Loucy (cell line): ENCODE results near the gene LSP1.

Source experiments
- H2AFZ ChIP-seq: fragments of 200-600 bp; sonication (generic); 2 replicates; pipeline ENCODE4 v1.6.0; 2016; ENCODE audit warnings: antibody characterized with exemption, mild to moderate bottlenecking, low read length, moderate library complexity
- H3F3A ChIP-seq: fragments of 200-600 bp; 2 replicates; pipeline ENCODE4 v1.6.0; 2016; ENCODE audit warnings: antibody characterized with exemption, low read depth, mild to moderate bottlenecking
- H3K27me3 ChIP-seq: fragments of 200-600 bp; sonication (generic); 2 replicates; pipeline ENCODE4 v1.6.1; 2014; ENCODE audit warnings: low read length, mild to moderate bottlenecking; ENCODE audit not compliant: insufficient read depth, poor library complexity, severe bottlenecking
- H3K36me3 ChIP-seq: fragments of 200-600 bp; sonication (generic); 2 replicates; pipeline ENCODE4 v1.6.1; 2016; ENCODE audit warnings: low read length; ENCODE audit not compliant: insufficient read depth
- H3K4me1 ChIP-seq: fragments of 200-600 bp; sonication (generic); 2 replicates; pipeline ENCODE4 v1.5.1; 2014; ENCODE audit warnings: low read length, mild to moderate bottlenecking; ENCODE audit not compliant: insufficient read depth, poor library complexity, severe bottlenecking
- H3K4me2 ChIP-seq: fragments of 200-600 bp; sonication (generic); 2 replicates; pipeline ENCODE4 v1.6.0; 2014; ENCODE audit warnings: antibody characterized with exemption, low read length, low read depth, mild to moderate bottlenecking; ENCODE audit not compliant: poor library complexity, severe bottlenecking
- H3K4me3 ChIP-seq: fragments of 200-600 bp; sonication (generic); 2 replicates; pipeline ENCODE4 v1.5.1; 2014; ENCODE audit warnings: low read length, mild to moderate bottlenecking, mixed read lengths; ENCODE audit not compliant: poor library complexity, severe bottlenecking
- H3K79me2 ChIP-seq: fragments of 200-600 bp; sonication (generic); 2 replicates; pipeline ENCODE4 v1.6.1; 2014; ENCODE audit warnings: low read length; ENCODE audit not compliant: insufficient read depth
- H3K9ac ChIP-seq: fragments of 200-600 bp; sonication (generic); 2 replicates; pipeline ENCODE4 v1.6.0; 2014; ENCODE audit warnings: mild to moderate bottlenecking, low read depth, low read length, moderate library complexity; ENCODE audit not compliant: poor library complexity, severe bottlenecking
- H3K9me2 ChIP-seq: fragments of 200-600 bp; sonication (generic); replicated peaks from 2 replicates; pipeline ENCODE4 v1.6.1; 2016; ENCODE audit warnings: low read depth, low read length, mixed read lengths
- H3K9me3 ChIP-seq: fragments of 200-600 bp; sonication (generic); 2 replicates; pipeline ENCODE4 v1.6.1; 2014; ENCODE audit warnings: mild to moderate bottlenecking, antibody characterized with exemption, low read length, low read depth; ENCODE audit not compliant: insufficient read depth
- H4K20me1 ChIP-seq: fragments of 200-600 bp; sonication (generic); 2 replicates; pipeline ENCODE4 v1.6.0; 2014; ENCODE audit warnings: antibody characterized with exemption, low read length, mild to moderate bottlenecking; ENCODE audit not compliant: insufficient read depth, poor library complexity, severe bottlenecking
- EZH2phosphoT487 ChIP-seq: fragments of 200-600 bp; IDR thresholded peaks from 2 replicates; pipeline ENCODE4 v1.6.1; 2018; ENCODE audit warnings: antibody characterized with exemption, mild to moderate bottlenecking, moderate library complexity, borderline replicate concordance
- TF ChIP-seq, protein P1 (sequence below): fragments of 200-600 bp; sonication (generic); conservative IDR thresholded peaks from 2 replicates; pipeline ENCODE4 v1.5.1; 2014; ENCODE audit warnings: mild to moderate bottlenecking, antibody characterized with exemption, low read length

LSP1 gene

GRCh38 chr11:1912289-1912878 is 59.5 kb downstream of the LSP1 start:
- no peaks in the 10 kb centered on the region for H3K27me3 ChIP-seq
- TF ChIP-seq, protein P1, sequence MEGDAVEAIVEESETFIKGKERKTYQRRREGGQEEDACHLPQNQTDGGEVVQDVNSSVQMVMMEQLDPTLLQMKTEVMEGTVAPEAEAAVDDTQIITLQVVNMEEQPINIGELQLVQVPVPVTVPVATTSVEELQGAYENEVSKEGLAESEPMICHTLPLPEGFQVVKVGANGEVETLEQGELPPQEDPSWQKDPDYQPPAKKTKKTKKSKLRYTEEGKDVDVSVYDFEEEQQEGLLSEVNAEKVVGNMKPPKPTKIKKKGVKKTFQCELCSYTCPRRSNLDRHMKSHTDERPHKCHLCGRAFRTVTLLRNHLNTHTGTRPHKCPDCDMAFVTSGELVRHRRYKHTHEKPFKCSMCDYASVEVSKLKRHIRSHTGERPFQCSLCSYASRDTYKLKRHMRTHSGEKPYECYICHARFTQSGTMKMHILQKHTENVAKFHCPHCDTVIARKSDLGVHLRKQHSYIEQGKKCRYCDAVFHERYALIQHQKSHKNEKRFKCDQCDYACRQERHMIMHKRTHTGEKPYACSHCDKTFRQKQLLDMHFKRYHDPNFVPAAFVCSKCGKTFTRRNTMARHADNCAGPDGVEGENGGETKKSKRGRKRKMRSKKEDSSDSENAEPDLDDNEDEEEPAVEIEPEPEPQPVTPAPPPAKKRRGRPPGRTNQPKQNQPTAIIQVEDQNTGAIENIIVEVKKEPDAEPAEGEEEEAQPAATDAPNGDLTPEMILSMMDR: no peak
- no peak overlapping the region for H3K9ac ChIP-seq
- H3K4me2 ChIP-seq: no peak overlapping the region
- H3K9me3 ChIP-seq: no peaks in the 10 kb centered on the region
- no peaks in the 10 kb centered on the region for H4K20me1 ChIP-seq
- no peaks in the 10 kb centered on the region for H3K36me3 ChIP-seq
- no peak overlapping the region for H2AFZ ChIP-seq
- no peaks in the 10 kb centered on the region for H3K79me2 ChIP-seq
- H3K9me2 ChIP-seq: no peaks in the 10 kb centered on the region
- H3K4me3 ChIP-seq: no peak overlapping the region
- no peaks in the 10 kb centered on the region for H3F3A ChIP-seq
- H3K4me1 ChIP-seq: peaks cover 6% of the 10 kb centered on the region

DNA sequence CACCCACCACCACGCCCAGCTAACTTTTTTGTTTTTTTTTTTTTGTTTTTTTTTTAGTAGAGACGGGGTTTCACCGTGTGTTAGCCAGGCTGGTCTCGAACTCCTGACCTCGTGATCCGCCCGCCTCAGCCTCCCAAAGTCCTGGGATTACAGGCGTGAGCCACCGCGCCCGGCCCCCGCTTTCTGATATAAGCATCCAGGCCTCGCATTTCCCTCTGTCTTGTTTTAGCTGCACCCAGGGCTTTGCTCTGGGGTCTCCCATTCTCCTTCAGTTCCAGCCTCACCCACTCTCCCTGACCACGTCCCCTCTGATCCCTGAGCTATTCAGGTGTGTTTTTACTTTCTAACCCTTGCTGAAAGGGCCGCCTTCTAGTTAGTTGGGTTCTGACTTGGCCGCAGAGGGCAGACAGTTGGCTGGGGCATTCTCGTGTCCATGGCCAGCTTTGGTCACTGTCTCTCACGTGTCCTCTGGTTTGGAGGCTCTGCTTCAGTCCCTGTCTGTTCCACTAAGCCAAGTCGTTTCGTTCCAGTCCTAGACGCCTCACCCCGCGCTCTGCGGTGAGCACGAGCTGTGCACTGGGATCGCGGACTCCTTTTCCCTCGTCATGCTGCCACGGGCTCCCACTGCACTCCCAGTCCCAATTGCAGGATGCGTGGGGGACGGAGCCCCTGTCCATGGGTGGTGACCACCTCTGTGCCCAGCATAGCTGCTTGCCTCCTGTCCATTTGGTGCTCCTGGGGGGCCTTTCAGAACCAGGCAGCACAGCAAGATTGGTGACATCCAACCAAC is 60.6 kb downstream of the LSP1 start:
- Histone ChIP-seq H3K4me3 (no peak overlapping the region), H3K79me2 (no peaks in the 10 kb centered on the region), H3K9me3 (no peaks in the 10 kb centered on the region), H3K4me2 (no peak overlapping the region), H3K27me3 (no peaks in the 10 kb centered on the region), H3F3A (no peaks in the 10 kb centered on the region), H3K9ac (no peak overlapping the region), H3K36me3 (no peaks in the 10 kb centered on the region), H3K4me1 (peaks cover 5% of the 10 kb centered on the region), H4K20me1 (no peaks in the 10 kb centered on the region), H3K9me2 (no peaks in the 10 kb centered on the region), H2AFZ (no peak overlapping the region)
- TF ChIP-seq EZH2phosphoT487: no peak
- TF ChIP-seq, protein P1: no peak

DNA sequence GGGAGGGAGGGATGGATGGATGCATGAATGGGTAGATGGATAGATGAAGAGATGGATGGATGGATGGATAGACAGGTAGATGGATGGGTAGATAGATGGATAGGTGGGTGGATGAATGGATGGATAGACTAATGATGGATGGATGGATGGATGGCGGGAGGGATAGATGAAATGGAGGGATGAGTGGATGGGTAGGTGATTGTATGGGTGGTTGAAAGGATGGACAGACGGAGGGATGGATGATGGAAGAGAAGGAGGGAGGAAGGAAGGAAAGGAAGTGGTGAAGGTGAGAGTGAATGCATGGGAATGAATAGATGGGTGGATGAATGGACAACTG is 62.9 kb downstream of the LSP1 start:
- H3K4me2 ChIP-seq: no peak overlapping the region
- no peaks in the 10 kb centered on the region for H4K20me1 ChIP-seq
- H3K36me3 ChIP-seq: no peaks in the 10 kb centered on the region
- TF ChIP-seq, protein P1: no peak
- TF ChIP-seq EZH2phosphoT487: no peak
- H3K9ac ChIP-seq: no peak overlapping the region
- H2AFZ ChIP-seq: no peak overlapping the region
- no peaks in the 10 kb centered on the region for H3K79me2 ChIP-seq
- H3K27me3 ChIP-seq: no peaks in the 10 kb centered on the region
- no peaks in the 10 kb centered on the region for H3K9me2 ChIP-seq
- no peaks in the 10 kb centered on the region for H3F3A ChIP-seq
- H3K4me3 ChIP-seq: no peak overlapping the region
- H3K4me1 ChIP-seq: peaks cover 5% of the 10 kb centered on the region
- no peaks in the 10 kb centered on the region for H3K9me3 ChIP-seq
